Mucosa of rectum (tissue), 2 donors: ENCODE data around the gene FAM222A.

Experiments used
- H3K27ac ChIP-seq, 2 donors: one replicate each; pipeline ENCODE4 v1.7.0; 2013; ENCODE audit warnings: inconsistent platforms in 2 of 2, low read depth in 2 of 2, low read length in 2 of 2
- H3K27me3 ChIP-seq, 2 donors: one replicate each; pipeline ENCODE4 v1.7.0; 2013; ENCODE audit warnings: low read length in 2 of 2; ENCODE audit not compliant: control insufficient read depth in 2 of 2, insufficient read depth in 2 of 2
- H3K36me3 ChIP-seq, 2 donors: one replicate each; pipeline ENCODE4 v1.7.0; 2013; ENCODE audit warnings: low read length in 2 of 2; ENCODE audit not compliant: control insufficient read depth in 2 of 2, insufficient read depth in 2 of 2
- H3K4me1 ChIP-seq, 2 donors: one replicate each; pipeline ENCODE4 v1.7.0; 2013; ENCODE audit warnings: low read length in 2 of 2, mild to moderate bottlenecking in 1 of 2; ENCODE audit not compliant: control insufficient read depth in 2 of 2, insufficient read depth in 2 of 2
- H3K4me3 ChIP-seq, 2 donors: one replicate each; pipeline ENCODE4 v1.7.0; 2013; ENCODE audit warnings: low read length in 2 of 2
- H3K9ac ChIP-seq, 2 donors: one replicate each; pipeline ENCODE4 v1.7.0; 2013; ENCODE audit warnings: low read length in 2 of 2, low read depth in 1 of 2, mild to moderate bottlenecking in 1 of 2
- H3K9me3 ChIP-seq, 2 donors: one replicate each; pipeline ENCODE4 v1.7.0; 2013; ENCODE audit warnings: low read length in 2 of 2; ENCODE audit not compliant: control insufficient read depth in 2 of 2
- donor health status: healthy.
- donor health status: Normal muscosa, but diverticular disease.

FAM222A gene

GRCh38 chr12:109744986-109745942, 31.6 kb downstream of the FAM222A start:
- no peak overlapping the region for H3K27ac ChIP-seq
- H3K9me3 ChIP-seq = no peaks in the 10 kb centered on the region
- H3K4me3 ChIP-seq = no peak overlapping the region
- no peaks in the 10 kb centered on the region for H3K27me3 ChIP-seq
- H3K36me3 ChIP-seq = no peaks in the 10 kb centered on the region
- no peaks in the 10 kb centered on the region for H3K4me1 ChIP-seq
- H3K9ac ChIP-seq = no peak overlapping the region

- no peaks in the 10 kb centered on the region for H3K4me1 ChIP-seq
- no peaks in the 10 kb centered on the region for H3K36me3 ChIP-seq
- H3K9ac ChIP-seq = no peak overlapping the region
- no peaks in the 10 kb centered on the region for H3K27me3 ChIP-seq
- no peak overlapping the region for H3K27ac ChIP-seq
- H3K9me3 ChIP-seq = no peaks in the 10 kb centered on the region
- no peak overlapping the region for H3K4me3 ChIP-seq
These were observed 38.8 kb downstream of the FAM222A start for GRCh38 chr12:109752117-109753053.

GRCh38 chr12:109753054-109753401, 39.4 kb downstream of the FAM222A start:
- Histone ChIP-seq H3K9me3 (no peaks in the 10 kb centered on the region), H3K27me3 (no peaks in the 10 kb centered on the region), H3K27ac (no peak overlapping the region), H3K36me3 (no peaks in the 10 kb centered on the region), H3K4me1 (no peaks in the 10 kb centered on the region), H3K4me3 (no peak overlapping the region), H3K9ac (no peak overlapping the region)

- Histone ChIP-seq H3K4me1 (no peaks in the 10 kb centered on the region), H3K4me3 (no peak overlapping the region), H3K36me3 (no peaks in the 10 kb centered on the region), H3K27ac (no peak overlapping the region), H3K27me3 (no peaks in the 10 kb centered on the region), H3K9me3 (no peaks in the 10 kb centered on the region), H3K9ac (no peak overlapping the region)
These were observed 40.3 kb downstream of the FAM222A start for GRCh38 chr12:109753959-109754358.

- H3K9me3 ChIP-seq = no peaks in the 10 kb centered on the region
- H3K4me3 ChIP-seq = no peak overlapping the region
- H3K27ac ChIP-seq = no peak overlapping the region
- H3K9ac ChIP-seq = no peak overlapping the region
- no peaks in the 10 kb centered on the region for H3K4me1 ChIP-seq
- no peaks in the 10 kb centered on the region for H3K36me3 ChIP-seq
- no peaks in the 10 kb centered on the region for H3K27me3 ChIP-seq
These were observed 42.8 kb downstream of the FAM222A start for GRCh38 chr12:109756457-109756856.

GRCh38 chr12:109757671-109758265, 44.1 kb downstream of the FAM222A start:
- Histone ChIP-seq H3K27me3 (no peaks in the 10 kb centered on the region), H3K27ac (no peak overlapping the region)

GRCh38 chr12:109758426-109759420, 45.1 kb downstream of the FAM222A start:
- Histone ChIP-seq H3K27me3 (no peaks in the 10 kb centered on the region), H3K9ac (no peak overlapping the region), H3K27ac (no peak overlapping the region), H3K4me3 (no peak overlapping the region), H3K4me1 (peaks cover 0 to 3% of the 10 kb centered on the region in 2 donors), H3K9me3 (no peaks in the 10 kb centered on the region), H3K36me3 (no peaks in the 10 kb centered on the region)

More at GRCh38 chr12:109757671-109758265, 44.1 kb downstream of the FAM222A start:
- H3K36me3 ChIP-seq = no peaks in the 10 kb centered on the region
- H3K9me3 ChIP-seq = no peaks in the 10 kb centered on the region
- H3K4me3 ChIP-seq = no peak overlapping the region
- no peak overlapping the region for H3K9ac ChIP-seq
- H3K4me1 ChIP-seq = peaks cover 0 to under 1% of the 10 kb centered on the region in 2 donors

GRCh38 chr12:109759595-109759994, 46.0 kb downstream of the FAM222A start:
- H3K27ac ChIP-seq = no peak overlapping the region
- H3K4me1 ChIP-seq = peaks cover 0 to 3% of the 10 kb centered on the region in 2 donors
- no peaks in the 10 kb centered on the region for H3K36me3 ChIP-seq
- H3K9ac ChIP-seq = no peak overlapping the region
- no peaks in the 10 kb centered on the region for H3K27me3 ChIP-seq
- H3K9me3 ChIP-seq = no peaks in the 10 kb centered on the region
- H3K4me3 ChIP-seq = no peak overlapping the region
